ENCODE measurements around the gene SMIM12. TPM values are rescaled to one million over a fixed set of nuclear protein-coding genes. Genes with fewer than 3 reads are reported as not detected.
"Not testable (repeated sequence)": the region's sequence is repeated elsewhere in the genome, so short reads cannot be mapped to it uniquely, and the experiment has no call there.

The SMIM12 gene
- total RNA-seq, 1 donor from 2014 or later: 23.2 TPM

DNA sequence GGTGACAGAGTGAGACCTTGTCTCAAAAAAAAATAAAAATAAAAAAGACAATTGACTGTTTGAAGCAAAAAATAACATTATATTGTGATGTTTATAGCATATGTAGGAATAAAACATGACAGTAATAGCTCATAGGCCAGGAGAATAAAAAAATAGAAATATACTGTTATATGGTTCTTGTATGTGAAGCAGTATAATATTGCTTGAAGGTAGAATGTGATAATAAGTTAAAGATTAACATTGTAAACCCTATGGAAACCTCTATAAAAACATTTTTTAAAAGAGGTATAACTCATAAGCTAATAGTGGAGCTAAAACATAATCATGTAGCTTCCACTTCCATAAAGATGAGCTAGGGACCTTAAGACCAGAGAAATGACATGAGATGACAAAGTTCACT lies 43.2 kb downstream of the SMIM12 start:
- Histone ChIP-seq H3K36me3 (no peaks in the 10 kb centered on the region), H3K4me1 (peaks cover 0 to 27% of the 10 kb centered on the region in 2 donors), H3K27me3 (no peaks in the 10 kb centered on the region), H3K4me3 (no peak overlapping the region), H3K27ac (peak overlapping the region; percentile 50 to 59), H3K9me3 (peaks cover 0 to 9% of the 10 kb centered on the region in 2 donors)
- intact Hi-C loops (cut with DNase I): no loop called here
- DNase-seq (ENCODE audit: low spot score in 2 of 2): no peak
- TF ChIP-seq, protein P1, sequence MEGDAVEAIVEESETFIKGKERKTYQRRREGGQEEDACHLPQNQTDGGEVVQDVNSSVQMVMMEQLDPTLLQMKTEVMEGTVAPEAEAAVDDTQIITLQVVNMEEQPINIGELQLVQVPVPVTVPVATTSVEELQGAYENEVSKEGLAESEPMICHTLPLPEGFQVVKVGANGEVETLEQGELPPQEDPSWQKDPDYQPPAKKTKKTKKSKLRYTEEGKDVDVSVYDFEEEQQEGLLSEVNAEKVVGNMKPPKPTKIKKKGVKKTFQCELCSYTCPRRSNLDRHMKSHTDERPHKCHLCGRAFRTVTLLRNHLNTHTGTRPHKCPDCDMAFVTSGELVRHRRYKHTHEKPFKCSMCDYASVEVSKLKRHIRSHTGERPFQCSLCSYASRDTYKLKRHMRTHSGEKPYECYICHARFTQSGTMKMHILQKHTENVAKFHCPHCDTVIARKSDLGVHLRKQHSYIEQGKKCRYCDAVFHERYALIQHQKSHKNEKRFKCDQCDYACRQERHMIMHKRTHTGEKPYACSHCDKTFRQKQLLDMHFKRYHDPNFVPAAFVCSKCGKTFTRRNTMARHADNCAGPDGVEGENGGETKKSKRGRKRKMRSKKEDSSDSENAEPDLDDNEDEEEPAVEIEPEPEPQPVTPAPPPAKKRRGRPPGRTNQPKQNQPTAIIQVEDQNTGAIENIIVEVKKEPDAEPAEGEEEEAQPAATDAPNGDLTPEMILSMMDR (IDR thresholded peaks at IDR 0.05): no peak

DNA sequence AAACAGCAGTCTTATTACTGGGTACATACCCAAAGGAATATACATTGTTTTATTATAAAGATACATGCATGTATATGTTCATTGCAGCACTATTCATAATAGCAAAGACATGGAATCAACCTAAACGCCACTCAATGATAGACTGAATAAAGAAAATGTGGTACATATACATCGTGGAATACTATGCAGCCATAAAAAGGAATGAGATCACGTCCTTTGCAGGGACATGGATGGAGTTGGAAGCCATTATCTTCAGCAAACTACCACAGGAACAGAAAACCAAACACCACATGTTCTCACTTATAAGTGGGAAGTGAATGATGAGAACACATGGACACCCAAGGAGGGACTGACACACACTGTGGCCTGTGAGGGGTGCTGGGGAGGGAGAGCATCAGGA lies 48.8 kb downstream of the SMIM12 start:
- peaks cover 0 to 13% of the 10 kb centered on the region in 2 donors for H3K4me1 ChIP-seq
- H3K9me3 ChIP-seq; H3K4me3 ChIP-seq; H3K36me3 ChIP-seq; H3K27ac ChIP-seq; H3K27me3 ChIP-seq; intact Hi-C loops (cut with DNase I): not testable (repeated sequence)
- peak in 1 of 2 donors; percentile 19 for DNase-seq (ENCODE audit: low spot score in 2 of 2)

DNA sequence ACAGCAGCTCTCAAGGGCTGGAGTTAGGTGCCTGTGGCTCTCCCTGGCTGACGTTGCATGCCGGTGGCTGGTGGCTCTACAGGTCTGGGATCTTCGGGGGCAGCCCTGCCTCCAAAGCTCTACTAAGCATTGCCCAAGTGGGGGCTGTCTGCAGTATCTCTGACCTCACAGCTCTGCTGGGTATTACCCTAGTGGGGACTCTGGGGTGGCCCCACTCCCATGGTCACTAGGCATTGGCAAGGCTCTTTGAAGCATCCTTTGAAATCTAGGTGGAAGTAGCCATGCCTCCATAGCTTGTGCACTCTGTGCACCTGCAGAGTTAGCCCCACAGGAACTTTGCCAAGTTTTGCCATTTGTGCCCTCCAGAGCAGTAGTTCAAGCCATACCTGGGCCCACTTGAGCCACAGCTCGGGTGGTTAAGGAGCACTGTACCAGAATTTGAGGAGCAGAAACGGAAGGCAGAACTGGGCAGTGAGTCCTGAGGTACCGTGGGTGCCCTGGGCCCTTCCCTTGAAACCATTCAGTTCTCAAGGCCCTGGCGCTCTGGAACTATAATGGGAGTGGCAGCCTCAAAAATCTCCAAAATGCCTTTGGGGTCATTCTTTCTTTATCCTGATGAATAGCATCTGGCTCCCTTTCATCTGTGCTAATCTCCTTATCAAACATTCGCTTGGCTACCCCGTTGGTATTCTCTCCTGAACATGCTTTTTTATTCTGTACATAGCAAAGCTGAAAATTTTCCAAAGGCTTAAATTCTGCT lies 51.3 kb downstream of the SMIM12 start:
- Histone ChIP-seq H3K9me3 (no peaks in the 10 kb centered on the region), H3K36me3 (peaks cover 0 to 7% of the 10 kb centered on the region in 2 donors), H3K4me3 (no peak overlapping the region), H3K27ac (no peak overlapping the region), H3K4me1 (no peaks in the 10 kb centered on the region), H3K27me3 (no peaks in the 10 kb centered on the region)
- TF ChIP-seq, protein P1 (IDR thresholded peaks at IDR 0.05): no peak
- peak in 1 of 2 donors; percentile 42 for DNase-seq (ENCODE audit: low spot score in 2 of 2)
- intact Hi-C loops (cut with DNase I): no loop called here

DNA sequence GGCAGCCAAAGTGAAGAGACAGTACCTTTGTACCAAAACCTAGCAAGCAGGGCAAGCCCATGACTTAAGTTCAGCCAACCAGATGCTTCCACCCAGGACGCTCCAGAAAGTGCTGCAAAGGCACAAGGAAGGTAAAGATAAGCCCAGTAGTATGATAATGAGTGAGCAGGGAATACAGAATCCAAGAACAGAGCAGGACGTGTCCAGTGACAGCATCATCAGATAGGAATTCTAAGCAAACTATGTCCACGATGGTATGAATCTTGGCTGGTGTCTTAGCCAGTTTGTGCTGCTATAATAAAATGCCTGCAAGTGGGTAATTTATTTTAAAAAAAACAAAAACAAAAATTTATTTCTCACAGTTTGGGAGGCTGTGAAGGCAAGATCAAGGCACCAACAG lies 53.2 kb downstream of the SMIM12 start:
- DNase-seq (ENCODE audit: low spot score in 2 of 2): peak in 1 of 2 donors; percentile 54

DNA sequence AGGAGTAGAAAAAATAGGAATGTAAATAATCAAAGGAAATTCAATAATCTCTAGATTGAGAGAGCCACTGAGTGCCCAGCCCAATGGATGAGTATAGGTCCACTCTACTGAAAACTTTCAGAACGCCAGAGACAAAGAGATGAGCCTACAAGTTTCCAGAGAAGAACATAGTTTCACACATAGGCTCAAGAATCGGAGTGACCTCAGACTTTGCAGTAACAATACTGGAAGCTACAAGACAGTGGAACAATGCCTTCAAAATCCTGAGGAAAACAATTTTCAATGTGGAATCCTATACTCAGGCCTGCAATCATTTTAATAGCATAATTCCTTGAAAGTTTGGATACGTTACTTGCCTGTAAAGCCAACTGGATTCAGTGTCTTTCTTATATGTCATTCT lies 55.8 kb downstream of the SMIM12 start:
- DNase-seq (ENCODE audit: low spot score in 2 of 2): no peak
- Histone ChIP-seq H3K9me3 (no peaks in the 10 kb centered on the region), H3K4me1 (no peaks in the 10 kb centered on the region), H3K27me3 (no peaks in the 10 kb centered on the region), H3K4me3 (no peak overlapping the region), H3K27ac (no peak overlapping the region), H3K36me3 (peaks cover 0 to 8% of the 10 kb centered on the region in 2 donors)
- TF ChIP-seq, protein P1 (IDR thresholded peaks at IDR 0.05): no peak
- intact Hi-C loops (cut with DNase I): no loop called here

More for the DNA sequence above, 53.2 kb downstream of the SMIM12 start:
- H3K36me3 ChIP-seq: peaks cover 0 to 8% of the 10 kb centered on the region in 2 donors
- H3K27me3 ChIP-seq: no peaks in the 10 kb centered on the region
- no peak overlapping the region for H3K27ac ChIP-seq
- no peak overlapping the region for H3K4me3 ChIP-seq
- no peaks in the 10 kb centered on the region for H3K4me1 ChIP-seq
- TF ChIP-seq, protein P1 (IDR thresholded peaks at IDR 0.05): no peak
- no peaks in the 10 kb centered on the region for H3K9me3 ChIP-seq
- intact Hi-C loops (cut with DNase I): no loop called here

Other genes with a start within 250 kb of the SMIM12 start
- gene GJB5, start 104.7 kb downstream of the SMIM12 start, total RNA-seq: not detected
- not detected for gene GJB4, start 100.0 kb downstream of the SMIM12 start, total RNA-seq
- gene GJB3, start 78.5 kb downstream of the SMIM12 start, total RNA-seq: not detected
- gene GJA4, start 66.8 kb downstream of the SMIM12 start, total RNA-seq: 190 TPM
- gene DLGAP3, start 69.9 kb upstream of the SMIM12 start, total RNA-seq: not detected
- gene TMEM35B, start 125.6 kb upstream of the SMIM12 start, total RNA-seq: 16.1 TPM
- 2.6 TPM for gene ZMYM6, start 172.2 kb upstream of the SMIM12 start, total RNA-seq
- gene ZMYM1, start 219.6 kb upstream of the SMIM12 start, total RNA-seq: 4.6 TPM

Data from ascending aorta (tissue), 2 donors.